Pancreas (tissue), 10 donors: Measurements from ENCODE around the gene TFF3. TPM values are rescaled to one million over a fixed set of nuclear protein-coding genes. Genes with fewer than 3 reads are reported as not detected.

Experiments
- ATAC-seq, 4 donors: fragments of 200-7000 bp; cut with Tn5 transposase; one replicate each; pipeline versions ENCODE4 v1.8.0 to v1.9.1; 2020; ENCODE audit warnings: mild to moderate bottlenecking in 4 of 4, moderate library complexity in 4 of 4
- DNase-seq, 6 donors: peaks; one replicate each; pipeline ENCODE4 v3.0.0-alpha.2; 2020
- FAIRE-seq: peaks from 2 replicates; lab custom pipeline; 2012; peaks lifted over from hg19 to GRCh38; lab: Jason Lieb, UNC
- H3K27ac ChIP-seq, 4 donors: fragments of 200-600 bp; sonication (generic); 1 replicate in 3 of 4; 2 replicates in 1 of 4; pipeline versions ENCODE4 v1.5.0 to v1.8.0; 2020
- H3K27me3 ChIP-seq, 4 donors: fragments of 200-600 bp; one replicate each; pipeline ENCODE4 v1.8.0; 2021
- H3K36me3 ChIP-seq, 3 donors: fragments of 200-600 bp; sonication (generic) in 1 of 3; one replicate each; pipeline versions ENCODE4 v1.5.0 to v1.8.0; 2020 to 2021
- H3K4me1 ChIP-seq, 3 donors: fragments of 200-600 bp; one replicate each; pipeline ENCODE4 v1.8.0; 2021
- H3K4me3 ChIP-seq, 4 donors: fragments of 200-600 bp; sonication (generic) in 2 of 4; one replicate each; pipeline versions ENCODE4 v1.5.0 to v1.8.0; 2020 to 2021
- H3K9me3 ChIP-seq, 4 donors: fragments of 200-600 bp; one replicate each; pipeline ENCODE4 v1.8.0; 2021
- WGBS, 2 donors: extraction: QIAGEN DNeasy Blood & Tissue Kit; methylation state at CpG; one replicate each; pipeline ENCODE4 v1.1.7; 2013; 5-methylcytosine and 5-hydroxymethylcytosine counted together
- intact Hi-C, 3 donors: fragments of 100-400 bp; cut with DNase I; formaldehyde crosslinking; loops; one replicate each; pipeline versions ENCODE4 v1.11.1 to v1.14.2; 2022
- polyA plus RNA-seq, 2 donors: library from polyadenylated mRNA; stranded (reverse); fragments of 200-250 nt; gene quantifications; one replicate each; pipeline ENCODE4 v1.2.3, GENCODE V29; 2013
- total RNA-seq, 6 donors: library from RNA; stranded (reverse); fragmentation: NEBNext Ultra II Directional in 4 of 6; extraction: Animal tissue kit (Norgen Biotek cat#: 25700) in 4 of 6; gene quantifications; one replicate each; pipeline versions ENCODE4 v1.2.1 to v1.2.4, GENCODE V29; 2021 to 2023
- TF ChIP-seq, protein P1 (sequence below), 4 donors: fragments of 200-600 bp; sonication (generic) in 3 of 4; IDR thresholded peaks; one replicate each; pipeline versions ENCODE4 v1.5.0 to v1.8.0; 2021; ENCODE audit warnings: antibody characterized with exemption in 4 of 4
- donor health status: healthy with polysubstance abuse.
- donor health status: DM: no; HTN: no; CAD: no; lungs with moderate emphysema.
- donor health status: DM: no; HTN: no; CAD: no.
- donor health status: control.
- donor health status: control.
- donor health status: Bipolar disorder and iron deficiency.
- donor health status: DM: yes; HTN: yes; CAD: no.
- donor health status: DM: no; HTN: no; CAD: no.
- donor health status: DM: no; HTN: no; CAD: no.
- donor health status: DM: yes; HTN: yes; CAD: no.

Gene TFF3
- total and polyA plus RNA-seq, 8 donors = 5.9 to 51.9 (median 11.3) TPM

GRCh38 chr21:42291003-42291750 lies 24.0 kb downstream of the TFF3 start:
- no peak overlapping the region for H3K4me3 ChIP-seq
- intact Hi-C loops = no loop called here
- FAIRE-seq (no peak), DNase-seq (no peak), ATAC-seq (no peak)
- 89 to 92% methylated on average over 35 of the region's 35 CpGs for WGBS, 2 donors
- no peak overlapping the region for H3K27ac ChIP-seq
- no peaks in the 10 kb centered on the region for H3K36me3 ChIP-seq
- no peaks in the 10 kb centered on the region for H3K4me1 ChIP-seq
- no peaks in the 10 kb centered on the region for H3K9me3 ChIP-seq
- no peaks in the 10 kb centered on the region for H3K27me3 ChIP-seq
- TF ChIP-seq, protein P1, sequence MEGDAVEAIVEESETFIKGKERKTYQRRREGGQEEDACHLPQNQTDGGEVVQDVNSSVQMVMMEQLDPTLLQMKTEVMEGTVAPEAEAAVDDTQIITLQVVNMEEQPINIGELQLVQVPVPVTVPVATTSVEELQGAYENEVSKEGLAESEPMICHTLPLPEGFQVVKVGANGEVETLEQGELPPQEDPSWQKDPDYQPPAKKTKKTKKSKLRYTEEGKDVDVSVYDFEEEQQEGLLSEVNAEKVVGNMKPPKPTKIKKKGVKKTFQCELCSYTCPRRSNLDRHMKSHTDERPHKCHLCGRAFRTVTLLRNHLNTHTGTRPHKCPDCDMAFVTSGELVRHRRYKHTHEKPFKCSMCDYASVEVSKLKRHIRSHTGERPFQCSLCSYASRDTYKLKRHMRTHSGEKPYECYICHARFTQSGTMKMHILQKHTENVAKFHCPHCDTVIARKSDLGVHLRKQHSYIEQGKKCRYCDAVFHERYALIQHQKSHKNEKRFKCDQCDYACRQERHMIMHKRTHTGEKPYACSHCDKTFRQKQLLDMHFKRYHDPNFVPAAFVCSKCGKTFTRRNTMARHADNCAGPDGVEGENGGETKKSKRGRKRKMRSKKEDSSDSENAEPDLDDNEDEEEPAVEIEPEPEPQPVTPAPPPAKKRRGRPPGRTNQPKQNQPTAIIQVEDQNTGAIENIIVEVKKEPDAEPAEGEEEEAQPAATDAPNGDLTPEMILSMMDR (IDR thresholded peaks at IDR 0.05) = no peak

GRCh38 chr21:42290505-42290904 lies 24.7 kb downstream of the TFF3 start:
- TF ChIP-seq, protein P1 (IDR thresholded peaks at IDR 0.05) = no peak
- no peaks in the 10 kb centered on the region for H3K36me3 ChIP-seq
- WGBS, 2 donors = 50 to 56% methylated on average over 3 of the region's 3 CpGs

DNA sequence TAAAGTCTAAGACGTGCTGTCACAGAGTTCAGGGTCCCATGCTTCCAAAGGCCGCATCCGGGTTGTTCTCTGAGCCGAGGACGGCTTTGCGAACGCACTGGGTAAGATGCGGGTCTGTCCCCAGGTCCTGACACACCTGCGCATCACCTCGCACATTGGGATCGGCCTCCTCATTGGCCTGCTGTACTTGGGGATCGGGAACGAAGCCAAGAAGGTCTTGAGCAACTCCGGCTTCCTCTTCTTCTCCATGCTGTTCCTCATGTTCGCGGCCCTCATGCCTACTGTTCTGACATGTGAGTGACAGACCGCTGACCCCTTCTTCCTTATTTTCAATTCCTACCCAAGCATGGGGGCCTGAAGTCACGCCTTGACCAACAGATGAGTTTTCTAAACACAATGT lies 25.3 kb downstream of the TFF3 start:
- Histone ChIP-seq H3K27me3 (no peaks in the 10 kb centered on the region), H3K4me1 (no peaks in the 10 kb centered on the region), H3K9me3 (no peaks in the 10 kb centered on the region), H3K27ac (no peak overlapping the region), H3K36me3 (no peaks in the 10 kb centered on the region), H3K4me3 (no peak overlapping the region)
- intact Hi-C loops = no loop called here
- WGBS, 2 donors = 88 to 93% methylated on average over 18 of the region's 18 CpGs
- TF ChIP-seq, protein P1 (IDR thresholded peaks at IDR 0.05) = no peak
- no peak for FAIRE-seq
- DNase-seq = peak in 1 of 6 donors; percentile 56
- peak in 2 of 4 donors; percentile 10 to 71 for ATAC-seq

More at GRCh38 chr21:42290505-42290904, 24.7 kb downstream of the TFF3 start:
- ATAC-seq (no peak), DNase-seq (no peak), FAIRE-seq (no peak)
- Histone ChIP-seq H3K4me3 (no peak overlapping the region), H3K27ac (no peak overlapping the region), H3K9me3 (no peaks in the 10 kb centered on the region), H3K4me1 (no peaks in the 10 kb centered on the region), H3K27me3 (no peaks in the 10 kb centered on the region)
- intact Hi-C loops = no loop called here

GRCh38 chr21:42288962-42289361 lies 26.2 kb downstream of the TFF3 start:
- no peaks in the 10 kb centered on the region for H3K36me3 ChIP-seq
- H3K4me1 ChIP-seq = no peaks in the 10 kb centered on the region
- FAIRE-seq = no peak
- H3K4me3 ChIP-seq = no peak overlapping the region
- WGBS, 2 donors = 87 to 96% methylated on average over 5 of the region's 5 CpGs
- H3K27me3 ChIP-seq = no peaks in the 10 kb centered on the region
- no peak overlapping the region for H3K27ac ChIP-seq
- no peaks in the 10 kb centered on the region for H3K9me3 ChIP-seq
- DNase-seq = no peak
- ATAC-seq = no peak
- intact Hi-C loops = no loop called here
- TF ChIP-seq, protein P1 (IDR thresholded peaks at IDR 0.05) = no peak
